GM19455 (cell line): ENCODE results near the gene STT3B.

Experiments
- ATAC-seq: cut with Tn5 transposase; IDR thresholded peaks from one replicate; pipeline ENCODE4 v1.9.1; 2021; ENCODE audit not compliant: unreplicated experiment

The STT3B gene

GRCh38 chr3:31516757-31517156 lies 16.0 kb upstream of the STT3B start:
- ATAC-seq: no peak

- ATAC-seq: no peak
Observed at GRCh38 chr3:31521468-31521867, 11.3 kb upstream of the STT3B start.

- ATAC-seq: no peak
Observed at GRCh38 chr3:31522152-31522551, 10.6 kb upstream of the STT3B start.

- ATAC-seq: no peak
Observed at GRCh38 chr3:31523543-31523942, 9.2 kb upstream of the STT3B start.

GRCh38 chr3:31525532-31525931 lies 7.2 kb upstream of the STT3B start:
- ATAC-seq: no peak

GRCh38 chr3:31529421-31529820 lies 3.3 kb upstream of the STT3B start:
- no peak for ATAC-seq

- ATAC-seq: no peak
Observed at GRCh38 chr3:31530039-31530959, 2.4 kb upstream of the STT3B start.

- ATAC-seq: no peak
Observed at GRCh38 chr3:31530960-31531335, 1.8 kb upstream of the STT3B start.

GRCh38 chr3:31531452-31531991 lies 1.2 kb upstream of the STT3B start:
- no peak for ATAC-seq

- ATAC-seq: peak; percentile 84
Observed at GRCh38 chr3:31531992-31532586, 636 bp upstream of the STT3B start.

- peak; percentile 4 for ATAC-seq
Observed at GRCh38 chr3:31533169-31534064, 692 bp downstream of the STT3B start.

GRCh38 chr3:31534065-31534425 lies 1.3 kb downstream of the STT3B start:
- no peak for ATAC-seq

- ATAC-seq: no peak
Observed at GRCh38 chr3:31536497-31536896, 3.8 kb downstream of the STT3B start.

- no peak for ATAC-seq
Observed at GRCh38 chr3:31538801-31539200, 6.1 kb downstream of the STT3B start.

- no peak for ATAC-seq
Observed at GRCh38 chr3:31539275-31539674, 6.5 kb downstream of the STT3B start.

- no peak for ATAC-seq
Observed at GRCh38 chr3:31541089-31541488, 8.4 kb downstream of the STT3B start.

- ATAC-seq: no peak
Observed at GRCh38 chr3:31542246-31542645, 9.5 kb downstream of the STT3B start.

- no peak for ATAC-seq
Observed at GRCh38 chr3:31543375-31543774, 10.7 kb downstream of the STT3B start.

- no peak for ATAC-seq
Observed at GRCh38 chr3:31544634-31545033, 11.9 kb downstream of the STT3B start.

GRCh38 chr3:31546162-31546561 lies 13.4 kb downstream of the STT3B start:
- no peak for ATAC-seq

GRCh38 chr3:31546725-31547124 lies 14.0 kb downstream of the STT3B start:
- no peak for ATAC-seq
